GM13977 (cell line): ENCODE measurements around the gene SLC16A8.

Experiments used
- DNase-seq: peaks from one replicate; pipeline ENCODE4 v3.0.0; 2012; ENCODE audit warnings: low spot score
- CTCF ChIP-seq: IDR thresholded peaks from 2 replicates; pipeline ENCODE4 v1.5.1; 2012; ENCODE audit warnings: mild to moderate bottlenecking, control low read depth; ENCODE audit not compliant: insufficient read depth; ENCODE audit errors: extremely low read depth, missing control alignments
- in situ Hi-C: fragments of 300-500 bp; cut with MboI; formaldehyde crosslinking; loops from one replicate; pipeline ENCODE4 v1.12.0; 2022; ENCODE audit warnings: low sequenced_read_pairs, low pct_unique_long_range_greater_than_20kb, mixed read lengths, inconsistent platforms; ENCODE audit not compliant: unreplicated experiment

The SLC16A8 gene

DNA sequence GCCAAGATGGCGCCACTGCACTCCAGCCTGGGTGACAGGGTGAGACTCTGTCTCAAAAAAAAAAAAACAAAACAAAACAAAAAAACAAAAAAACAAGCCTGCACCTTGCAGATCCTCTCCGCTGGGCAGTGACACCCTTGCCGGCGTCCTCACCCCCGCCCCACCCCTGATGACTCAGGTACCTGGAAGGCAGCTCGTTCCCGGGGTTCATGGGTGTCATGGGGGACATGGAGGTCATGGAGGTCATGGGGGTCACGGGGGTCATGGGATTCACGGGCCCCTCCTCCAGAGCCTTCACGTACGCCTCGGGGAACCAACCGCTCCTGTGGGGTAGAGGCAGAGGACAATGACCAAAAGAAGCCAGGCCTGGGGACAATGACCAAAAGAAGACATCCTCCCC, 3.0 kb upstream of the SLC16A8 start:
- DNase-seq = no peak
- in situ Hi-C loops = no loop called here
- no peak for TF ChIP-seq CTCF

GRCh38 chr22:38086001-38086845, 2.2 kb upstream of the SLC16A8 start:
- no peak for DNase-seq
- in situ Hi-C loops = no loop called here
- no peak for TF ChIP-seq CTCF

- no peak for TF ChIP-seq CTCF
- no peak for DNase-seq
- in situ Hi-C loops = no loop called here
Observed at GRCh38 chr22:38085501-38085900, 1.5 kb upstream of the SLC16A8 start.

DNA sequence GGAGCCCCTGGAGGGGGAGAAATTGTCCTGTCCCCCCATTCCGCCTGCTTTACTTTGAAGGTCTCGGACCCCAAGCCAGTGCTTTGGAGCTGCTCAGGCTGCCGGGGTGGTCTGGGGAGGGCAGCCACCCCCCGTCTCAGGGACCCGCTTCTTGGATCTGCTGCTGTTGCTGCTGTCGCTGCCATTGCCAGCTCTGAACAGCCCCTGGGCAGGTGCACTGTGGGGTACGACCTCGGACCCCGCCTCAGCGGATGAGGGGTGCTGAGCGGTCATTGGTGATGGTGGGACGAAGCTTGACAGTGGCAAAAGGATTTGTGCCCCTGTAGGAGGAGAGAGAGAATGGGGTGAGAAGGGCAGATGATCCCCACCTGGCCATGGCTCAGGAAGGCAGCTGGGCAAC, 1.1 kb upstream of the SLC16A8 start:
- no peak for DNase-seq
- TF ChIP-seq CTCF = no peak
- in situ Hi-C loops = no loop called here

GRCh38 chr22:38082986-38083710, 836 bp downstream of the SLC16A8 start:
- no peak for DNase-seq
- in situ Hi-C loops = no loop called here
- TF ChIP-seq CTCF = no peak

DNA sequence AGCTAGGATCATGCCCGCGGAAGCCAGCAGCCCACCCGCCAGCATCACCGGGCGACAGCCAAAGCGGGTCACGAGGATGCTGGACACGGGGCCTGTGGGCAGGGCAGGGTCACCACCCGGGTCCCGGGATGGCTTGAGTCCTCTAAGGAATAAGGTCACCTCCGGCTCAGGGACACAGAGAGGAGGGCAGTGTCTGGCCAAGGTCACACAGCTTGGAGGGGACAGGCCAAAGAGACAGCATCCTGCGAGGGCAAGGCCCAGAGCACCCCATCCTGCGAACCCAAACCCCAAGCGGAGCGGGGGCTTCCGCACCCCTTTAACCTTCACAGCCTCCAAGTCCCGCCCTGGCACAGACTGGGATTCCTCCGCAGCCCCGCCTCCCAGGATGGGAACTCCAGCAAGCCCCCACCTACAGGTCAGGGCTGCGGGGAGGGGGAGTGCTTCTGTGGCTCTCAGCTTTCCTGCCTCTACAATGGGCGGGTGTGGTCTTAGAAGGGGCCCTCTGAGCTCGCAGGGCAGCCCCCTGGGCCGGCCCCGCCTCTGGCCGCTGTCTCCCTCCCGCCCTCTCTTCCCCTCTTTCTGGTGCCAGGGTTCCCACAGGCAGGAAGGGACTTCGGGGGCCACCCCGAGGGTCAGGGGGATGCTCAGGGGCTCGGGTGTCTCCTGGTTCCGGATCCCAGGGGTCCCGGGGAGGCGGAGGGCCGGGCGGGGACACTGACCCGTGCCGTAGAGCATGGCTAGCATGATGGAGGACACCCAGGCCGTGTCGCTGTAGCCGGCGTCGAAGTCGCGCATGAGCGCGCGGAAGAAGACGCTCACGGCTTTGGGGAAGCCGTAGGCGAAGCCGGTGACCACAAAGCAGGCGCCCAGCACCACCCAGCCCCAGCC, 1.8 kb downstream of the SLC16A8 start:
- DNase-seq = peak; percentile 59
- no peak for TF ChIP-seq CTCF

More for the DNA sequence above, 1.8 kb downstream of the SLC16A8 start:
- in situ Hi-C loops = no loop called here
